MM.1S (cell line): ENCODE data around the gene GSTP1.

ENCODE experiments used
- DNase-seq: peaks from one replicate; pipeline ENCODE4 v3.0.0-alpha.2; 2015
- H2AFZ ChIP-seq: fragments of 300-600 bp; sonication (generic); 2 replicates; pipeline ENCODE4 v1.6.0; 2016; ENCODE audit warnings: antibody characterized with exemption, low read length
- H3F3A ChIP-seq: fragments of 300-600 bp; sonication (generic); 2 replicates; pipeline ENCODE4 v1.6.1; 2016; ENCODE audit warnings: mild to moderate bottlenecking, antibody characterized with exemption, low read length, moderate library complexity, mixed read lengths; ENCODE audit not compliant: insufficient read depth
- H3K27ac ChIP-seq: fragments of 300-600 bp; sonication (generic); 2 replicates; pipeline ENCODE4 v1.5.1; 2016; ENCODE audit warnings: mild to moderate bottlenecking, low read length
- H3K27me3 ChIP-seq: fragments of 300-600 bp; sonication (generic); replicated peaks from 2 replicates; pipeline ENCODE4 v1.6.0; 2016; ENCODE audit warnings: low read length; ENCODE audit not compliant: insufficient read depth
- H3K36me3 ChIP-seq: fragments of 300-600 bp; sonication (generic); replicated peaks from 2 replicates; pipeline ENCODE4 v1.6.1; 2016; ENCODE audit warnings: mild to moderate bottlenecking, low read length, mixed read lengths; ENCODE audit not compliant: insufficient read depth
- H3K4me1 ChIP-seq: fragments of 300-600 bp; sonication (generic); 2 replicates; pipeline ENCODE4 v1.6.1; 2016; ENCODE audit warnings: low read length, mixed read lengths
- H3K4me2 ChIP-seq: fragments of 300-600 bp; sonication (generic); 2 replicates; pipeline ENCODE4 v1.6.0; 2016; ENCODE audit warnings: low read depth, low read length
- H3K4me3 ChIP-seq: fragments of 300-600 bp; sonication (generic); 2 replicates; pipeline ENCODE4 v1.5.1; 2016; ENCODE audit warnings: low read length, mixed read lengths
- H3K79me2 ChIP-seq: fragments of 300-600 bp; sonication (generic); 2 replicates; pipeline ENCODE4 v1.6.1; 2016; ENCODE audit warnings: mixed run types, low read length, mixed read lengths
- H3K9ac ChIP-seq: fragments of 300-600 bp; sonication (generic); 2 replicates; pipeline ENCODE4 v1.6.1; 2016; ENCODE audit warnings: low read length, mixed read lengths
- H3K9me2 ChIP-seq: fragments of 300-600 bp; sonication (generic); replicated peaks from 2 replicates; pipeline ENCODE4 v1.6.1; 2016; ENCODE audit warnings: mild to moderate bottlenecking, low read length, mixed read lengths; ENCODE audit not compliant: insufficient read depth
- H3K9me3 ChIP-seq: fragments of 300-600 bp; sonication (generic); replicated peaks from 2 replicates; pipeline ENCODE4 v1.6.1; 2016; ENCODE audit warnings: mild to moderate bottlenecking, low read length, mixed read lengths; ENCODE audit not compliant: insufficient read depth
- H4K20me1 ChIP-seq: fragments of 300-600 bp; sonication (generic); 2 replicates; pipeline ENCODE4 v1.6.1; 2016; ENCODE audit warnings: mild to moderate bottlenecking, low read length, moderate library complexity, mixed read lengths; ENCODE audit not compliant: insufficient read depth
- EZH2 ChIP-seq: fragments of 300-600 bp; sonication (generic); optimal IDR thresholded peaks from 2 replicates; pipeline ENCODE3; 2017; ENCODE audit warnings: low read depth, mild to moderate bottlenecking, antibody characterized with exemption, low read length, mixed read lengths
- EZH2phosphoT487 ChIP-seq: fragments of 300-600 bp; sonication (generic); IDR thresholded peaks from 2 replicates; pipeline ENCODE4 v1.6.1; 2018; ENCODE audit warnings: antibody characterized with exemption, low read length
- TF ChIP-seq, protein P1 (sequence below): fragments of 300-600 bp; sonication (generic); IDR thresholded peaks from 2 replicates; pipeline ENCODE4 v1.5.1; 2016; ENCODE audit warnings: antibody characterized with exemption, low read length, mixed read lengths

GSTP1 gene

DNA sequence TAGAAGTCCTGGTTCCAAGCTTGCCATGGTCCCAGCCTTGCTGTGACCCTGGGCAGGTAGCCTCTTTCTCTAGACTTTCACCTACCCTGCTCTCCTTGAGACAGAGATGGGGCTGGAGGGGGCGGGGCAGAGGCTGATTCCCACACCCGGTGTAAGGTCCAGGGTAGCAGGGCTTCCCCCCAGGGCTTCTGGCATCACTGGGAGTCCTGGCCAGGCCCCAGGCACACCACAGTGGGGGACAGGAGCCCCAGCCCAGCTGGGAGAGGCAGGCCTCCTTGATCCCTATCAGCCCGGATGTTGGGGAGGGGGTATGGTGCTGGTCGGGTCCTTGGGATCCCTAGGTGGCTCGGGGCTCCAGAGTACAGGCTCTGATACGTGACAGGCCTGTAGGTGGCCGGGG lies 47.8 kb downstream of the GSTP1 start:
- H3K9ac ChIP-seq: no peak overlapping the region
- H4K20me1 ChIP-seq: no peaks in the 10 kb centered on the region
- no peaks in the 10 kb centered on the region for H3K9me2 ChIP-seq
- no peak overlapping the region for H3K27ac ChIP-seq
- peak overlapping the region; percentile 92; the same call in 1 of the 2 replicates for H3K4me2 ChIP-seq
- H3K79me2 ChIP-seq: peaks cover 12% of the 10 kb centered on the region
- no peak overlapping the region for H2AFZ ChIP-seq
- peaks cover 17% of the 10 kb centered on the region for H3K4me1 ChIP-seq
- no peak for DNase-seq
- H3K4me3 ChIP-seq: no peak overlapping the region
- TF ChIP-seq EZH2: no peak
- H3K9me3 ChIP-seq: no peaks in the 10 kb centered on the region
- no peaks in the 10 kb centered on the region for H3K36me3 ChIP-seq
- no peaks in the 10 kb centered on the region for H3K27me3 ChIP-seq
- peaks cover 14% of the 10 kb centered on the region; the same call in 1 of the 2 replicates for H3F3A ChIP-seq

GRCh38 chr11:67631853-67632174 lies 48.2 kb downstream of the GSTP1 start:
- peaks cover 14% of the 10 kb centered on the region; the same call in 1 of the 2 replicates for H3F3A ChIP-seq
- peaks cover 20% of the 10 kb centered on the region for H3K4me1 ChIP-seq
- H3K27ac ChIP-seq: no peak overlapping the region
- H3K9ac ChIP-seq: no peak overlapping the region
- DNase-seq: no peak
- H3K9me2 ChIP-seq: no peaks in the 10 kb centered on the region
- H4K20me1 ChIP-seq: no peaks in the 10 kb centered on the region
- H3K9me3 ChIP-seq: no peaks in the 10 kb centered on the region
- TF ChIP-seq EZH2phosphoT487: no peak
- no peak for TF ChIP-seq EZH2
- TF ChIP-seq, protein P1, sequence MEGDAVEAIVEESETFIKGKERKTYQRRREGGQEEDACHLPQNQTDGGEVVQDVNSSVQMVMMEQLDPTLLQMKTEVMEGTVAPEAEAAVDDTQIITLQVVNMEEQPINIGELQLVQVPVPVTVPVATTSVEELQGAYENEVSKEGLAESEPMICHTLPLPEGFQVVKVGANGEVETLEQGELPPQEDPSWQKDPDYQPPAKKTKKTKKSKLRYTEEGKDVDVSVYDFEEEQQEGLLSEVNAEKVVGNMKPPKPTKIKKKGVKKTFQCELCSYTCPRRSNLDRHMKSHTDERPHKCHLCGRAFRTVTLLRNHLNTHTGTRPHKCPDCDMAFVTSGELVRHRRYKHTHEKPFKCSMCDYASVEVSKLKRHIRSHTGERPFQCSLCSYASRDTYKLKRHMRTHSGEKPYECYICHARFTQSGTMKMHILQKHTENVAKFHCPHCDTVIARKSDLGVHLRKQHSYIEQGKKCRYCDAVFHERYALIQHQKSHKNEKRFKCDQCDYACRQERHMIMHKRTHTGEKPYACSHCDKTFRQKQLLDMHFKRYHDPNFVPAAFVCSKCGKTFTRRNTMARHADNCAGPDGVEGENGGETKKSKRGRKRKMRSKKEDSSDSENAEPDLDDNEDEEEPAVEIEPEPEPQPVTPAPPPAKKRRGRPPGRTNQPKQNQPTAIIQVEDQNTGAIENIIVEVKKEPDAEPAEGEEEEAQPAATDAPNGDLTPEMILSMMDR: no peak
- H2AFZ ChIP-seq: no peak overlapping the region
- no peaks in the 10 kb centered on the region for H3K36me3 ChIP-seq
- no peak overlapping the region for H3K4me3 ChIP-seq
- no peaks in the 10 kb centered on the region for H3K27me3 ChIP-seq
- no peak overlapping the region for H3K4me2 ChIP-seq
- peaks cover 12% of the 10 kb centered on the region for H3K79me2 ChIP-seq

GRCh38 chr11:67632175-67632981 lies 48.8 kb downstream of the GSTP1 start:
- no peak overlapping the region for H3K9ac ChIP-seq
- no peak overlapping the region for H2AFZ ChIP-seq
- no peaks in the 10 kb centered on the region for H4K20me1 ChIP-seq
- TF ChIP-seq EZH2: no peak
- TF ChIP-seq, protein P1: no peak
- no peak for TF ChIP-seq EZH2phosphoT487
- H3K79me2 ChIP-seq: peaks cover 12% of the 10 kb centered on the region
- no peak overlapping the region for H3K4me3 ChIP-seq
- no peak overlapping the region for H3K27ac ChIP-seq
- no peaks in the 10 kb centered on the region for H3K9me3 ChIP-seq
- H3F3A ChIP-seq: peaks cover 14% of the 10 kb centered on the region; the same call in 1 of the 2 replicates
- no peak overlapping the region for H3K4me2 ChIP-seq
- peaks cover 24% of the 10 kb centered on the region for H3K4me1 ChIP-seq
- DNase-seq: no peak
- no peaks in the 10 kb centered on the region for H3K36me3 ChIP-seq
- H3K27me3 ChIP-seq: no peaks in the 10 kb centered on the region
- H3K9me2 ChIP-seq: no peaks in the 10 kb centered on the region
